IPS DF 4.7 (cell line): ENCODE measurements around the gene C14orf119.
"Not testable (repeated sequence)": the region's sequence is repeated elsewhere in the genome, so short reads cannot be mapped to it uniquely, and the experiment has no call there.

ENCODE experiments used
- DNase-seq: peaks from one replicate; pipeline ENCODE4 v3.0.0-alpha.2; 2013; ENCODE audit warnings: low spot score; ENCODE audit errors: extremely low read depth

Gene C14orf119

GRCh38 chr14:23086565-23086964 is 8.7 kb upstream of the C14orf119 start:
- no peak for DNase-seq

- DNase-seq, result no peak
These were observed 5.6 kb upstream of the C14orf119 start for GRCh38 chr14:23089498-23090253.

GRCh38 chr14:23090254-23090636 is 5.1 kb upstream of the C14orf119 start:
- DNase-seq, result no peak

- DNase-seq, result no peak
These were observed 3.7 kb upstream of the C14orf119 start for GRCh38 chr14:23091294-23092225.

GRCh38 chr14:23093104-23093503 is 2.2 kb upstream of the C14orf119 start:
- DNase-seq, result no peak

- DNase-seq, result no peak
These were observed 1.8 kb upstream of the C14orf119 start for GRCh38 chr14:23093526-23093925.

- DNase-seq, result no peak
These were observed 1.2 kb upstream of the C14orf119 start for GRCh38 chr14:23093991-23094665.

- DNase-seq, result no peak
These were observed 574 bp upstream of the C14orf119 start, which contains the start of gene ACIN1 for GRCh38 chr14:23094666-23095195. Gene ACIN1, minus strand, starts transcription at chr14:23095136. Its CDS starts 24 bp downstream, at chr14:23095112.

GRCh38 chr14:23097786-23098185 is 2.5 kb downstream of the C14orf119 start:
- no peak for DNase-seq

GRCh38 chr14:23099212-23099861 is 4.0 kb downstream of the C14orf119 start:
- DNase-seq, result no peak

GRCh38 chr14:23101213-23101970 is 6.1 kb downstream of the C14orf119 start:
- no peak for DNase-seq

GRCh38 chr14:23101986-23102625 is 6.8 kb downstream of the C14orf119 start:
- DNase-seq, result no peak

- DNase-seq, result no peak
These were observed 7.5 kb downstream of the C14orf119 start for GRCh38 chr14:23102801-23103200.

GRCh38 chr14:23103581-23103980 is 8.3 kb downstream of the C14orf119 start:
- DNase-seq, result no peak

- no peak for DNase-seq
These were observed 8.8 kb downstream of the C14orf119 start for GRCh38 chr14:23104070-23104590.

GRCh38 chr14:23104591-23105347 is 9.5 kb downstream of the C14orf119 start, which contains the start of gene CIROP:
Gene CIROP, minus strand, starts transcription at chr14:23104989. Its CDS starts 69 bp downstream, at chr14:23104920.
- DNase-seq, result no peak

- DNase-seq, result no peak
These were observed 10.1 kb downstream of the C14orf119 start for GRCh38 chr14:23105348-23105824.

GRCh38 chr14:23106747-23107045 is 11.4 kb downstream of the C14orf119 start:
- no peak for DNase-seq

GRCh38 chr14:23107620-23108019 is 12.3 kb downstream of the C14orf119 start:
- DNase-seq, result not testable (repeated sequence)
